H1 (cell line): Measurements from ENCODE around the gene EPHA7. TPM values are rescaled to one million over a fixed set of nuclear protein-coding genes. Genes with fewer than 3 reads are reported as not detected.

Experiments
- CTCF ChIA-PET: fragments of 300-600 bp; sonication (Branson Sonifier 250); formaldehyde crosslinking; loops from one replicate; lab custom pipeline; 2021; ENCODE audit not compliant: partially characterized antibody; lab: Charles Lee
- POLR2A ChIA-PET: fragments of 300-600 bp; sonication (Branson Sonifier 250); formaldehyde crosslinking; loops from one replicate; lab custom pipeline; 2021; ENCODE audit warnings: inconsistent platforms; ENCODE audit not compliant: partially characterized antibody; lab: Charles Lee
- DNase-seq, 2 experiments: peaks; one replicate each; pipeline versions ENCODE4 v3.0.0 to v3.0.0-alpha.2; 2010 to 2022; ENCODE audit warnings: low spot score in 2 of 2, low read depth in 1 of 2, mixed read lengths in 1 of 2
- FAIRE-seq: peaks from 2 replicates; lab custom pipeline; 2011; peaks lifted over from hg19 to GRCh38; lab: Jason Lieb, UNC
- H2AFZ ChIP-seq: 2 replicates; pipeline ENCODE4 v1.8.1; 2012; ENCODE audit warnings: low read length, inconsistent platforms
- H2AK5ac ChIP-seq: 2 replicates; pipeline ENCODE4 v1.6.1; 2013; ENCODE audit warnings: low read depth, low read length
- H2BK120ac ChIP-seq: replicated peaks from 2 replicates; pipeline ENCODE3; 2013; ENCODE audit warnings: low read depth, low read length, inconsistent platforms
- H2BK12ac ChIP-seq: 2 replicates; pipeline ENCODE4 v1.6.1; 2013; ENCODE audit warnings: low read depth, low read length
- H2BK15ac ChIP-seq: 2 replicates; pipeline ENCODE4 v1.6.1; 2013; ENCODE audit warnings: low read length
- H2BK20ac ChIP-seq: 2 replicates; pipeline ENCODE4 v1.6.1; 2013; ENCODE audit warnings: low read length
- H2BK5ac ChIP-seq: 2 replicates; pipeline ENCODE4 v1.6.1; 2013; ENCODE audit warnings: low read depth, low read length
- H3K14ac ChIP-seq: 2 replicates; pipeline ENCODE4 v1.6.1; 2013; ENCODE audit warnings: inconsistent platforms; ENCODE audit not compliant: insufficient read length
- H3K18ac ChIP-seq: 2 replicates; pipeline ENCODE4 v1.6.1; 2013; ENCODE audit warnings: low read length; ENCODE audit errors: extremely low read depth
- H3K23ac ChIP-seq: 2 replicates; pipeline ENCODE4 v1.6.1; 2013; ENCODE audit warnings: inconsistent platforms; ENCODE audit not compliant: insufficient read length
- H3K23me2 ChIP-seq: 2 replicates; pipeline ENCODE4 v1.6.1; 2013; ENCODE audit warnings: low read depth, low read length
- H3K27ac ChIP-seq: 2 replicates; pipeline ENCODE4 v1.6.1; 2011; ENCODE audit warnings: low read depth, low read length, inconsistent platforms
- H3K27me3 ChIP-seq, 4 experiments: replicated peaks in 1 of 4; 1 replicate in 1 of 4; 2 replicates in 3 of 4; pipeline versions ENCODE4 v1.6.1 to v1.8.1; 2011 to 2013; ENCODE audit warnings: low read length in 3 of 4, mild to moderate bottlenecking in 3 of 4, inconsistent platforms in 2 of 4, mixed read lengths in 2 of 4, moderate library complexity in 1 of 4; ENCODE audit not compliant: control insufficient read depth in 3 of 4, insufficient read depth in 3 of 4; ENCODE audit errors: extremely low read depth in 1 of 4
- H3K36me3 ChIP-seq, 4 experiments: 2 replicates each; pipeline versions ENCODE4 v1.6.1 to v1.8.1; 2011 to 2013; ENCODE audit warnings: mild to moderate bottlenecking in 4 of 4, low read length in 3 of 4, moderate library complexity in 2 of 4, control low read depth in 1 of 4, inconsistent platforms in 1 of 4; ENCODE audit not compliant: insufficient read depth in 4 of 4, control insufficient read depth in 2 of 4
- H3K4ac ChIP-seq: replicated peaks from 2 replicates; pipeline ENCODE3; 2013; ENCODE audit warnings: low read length, low read depth, mixed read lengths, inconsistent platforms; ENCODE audit not compliant: insufficient read length
- H3K4me1 ChIP-seq, 4 experiments: replicated peaks in 1 of 4; 1 replicate in 1 of 4; 2 replicates in 3 of 4; pipeline versions ENCODE4 v1.6.1 to v1.8.1; 2011 to 2013; ENCODE audit warnings: low read length in 3 of 4, inconsistent platforms in 2 of 4, mixed read lengths in 1 of 4; ENCODE audit not compliant: insufficient read depth in 4 of 4, control insufficient read depth in 3 of 4
- H3K4me2 ChIP-seq, 2 experiments: 2 replicates each; pipeline versions ENCODE4 v1.6.1 to v1.8.1; 2011 to 2013; ENCODE audit warnings: low read depth in 2 of 2, low read length in 2 of 2, control low read depth in 1 of 2, inconsistent platforms in 1 of 2, mild to moderate bottlenecking in 1 of 2; ENCODE audit not compliant: insufficient read depth in 1 of 2
- H3K4me3 ChIP-seq, 4 experiments: fragments of 200-600, 300-600 bp in 1 of 4; sonication (generic), shearing (Covaris generic), sonication (Bioruptor Twin) in 1 of 4; 2 replicates each; pipeline versions ENCODE4 v1.5.1 to v1.8.1; 2011 to 2016; ENCODE audit warnings: low read length in 4 of 4, low read depth in 3 of 4, control low read depth in 2 of 4, inconsistent platforms in 2 of 4, mild to moderate bottlenecking in 2 of 4, mixed read lengths in 1 of 4, moderate library complexity in 1 of 4; ENCODE audit not compliant: insufficient read depth in 2 of 4; ENCODE audit errors: extremely low read depth in 1 of 4
- H3K56ac ChIP-seq: replicated peaks from 2 replicates; pipeline ENCODE3; 2013; ENCODE audit warnings: low read depth, mild to moderate bottlenecking, mixed read lengths, low read length, inconsistent platforms; ENCODE audit not compliant: insufficient read length
- H3K79me1 ChIP-seq: 2 replicates; pipeline ENCODE4 v1.6.1; 2013; ENCODE audit warnings: low read depth, low read length, control low read depth
- H3K79me2 ChIP-seq, 2 experiments: 2 replicates each; pipeline versions ENCODE4 v1.6.1 to v1.8.1; 2012 to 2013; ENCODE audit warnings: low read length in 2 of 2, mild to moderate bottlenecking in 2 of 2, inconsistent platforms in 1 of 2; ENCODE audit not compliant: insufficient read depth in 2 of 2, control insufficient read depth in 1 of 2
- H3K9ac ChIP-seq, 4 experiments: replicated peaks in 1 of 4; 1 replicate in 1 of 4; 2 replicates in 3 of 4; pipeline versions ENCODE4 v1.6.1 to v1.8.1; 2011 to 2013; ENCODE audit warnings: low read depth in 3 of 4, low read length in 3 of 4, control low read depth in 2 of 4, mild to moderate bottlenecking in 2 of 4, moderate library complexity in 2 of 4, inconsistent platforms in 1 of 4; ENCODE audit errors: extremely low read depth in 1 of 4
- H3K9me3 ChIP-seq, 2 experiments: 2 replicates each; pipeline versions ENCODE4 v1.6.1 to v1.8.1; 2012 to 2013; ENCODE audit warnings: mild to moderate bottlenecking in 2 of 2, moderate library complexity in 2 of 2, control low read depth in 1 of 2, inconsistent platforms in 1 of 2, low read depth in 1 of 2, low read length in 1 of 2, mixed read lengths in 1 of 2; ENCODE audit not compliant: insufficient read depth in 2 of 2
- H4K20me1 ChIP-seq, 2 experiments: replicated peaks in 1 of 2; 2 replicates each; pipeline versions ENCODE3 to v1.8.1; 2011 to 2013; ENCODE audit warnings: inconsistent platforms in 2 of 2, low read length in 2 of 2, mild to moderate bottlenecking in 1 of 2; ENCODE audit not compliant: insufficient read depth in 2 of 2, control insufficient read depth in 1 of 2
- H4K5ac ChIP-seq: 2 replicates; pipeline ENCODE4 v1.6.1; 2013; ENCODE audit warnings: low read length, low read depth, mixed read lengths, inconsistent platforms; ENCODE audit not compliant: insufficient read length
- H4K8ac ChIP-seq: 2 replicates; pipeline ENCODE4 v1.8.0; 2013; ENCODE audit warnings: mild to moderate bottlenecking, moderate library complexity, low read length, inconsistent platforms; ENCODE audit not compliant: insufficient read depth; ENCODE audit errors: extremely low read depth
- H4K91ac ChIP-seq: replicated peaks from 2 replicates; pipeline ENCODE3; 2013; ENCODE audit warnings: low read length, mixed read lengths, inconsistent platforms; ENCODE audit not compliant: insufficient read length
- BCL11A ChIP-seq, 2 experiments: IDR thresholded peaks; one replicate each; pipeline ENCODE4 v1.6.1; 2011; ENCODE audit warnings: low read depth in 2 of 2, low read length in 2 of 2, mild to moderate bottlenecking in 2 of 2
- CHD1 ChIP-seq: IDR thresholded peaks from 2 replicates; pipeline ENCODE4 v1.6.1; 2012; ENCODE audit warnings: low read depth, low read length, improper control_type of control experiment
- EP300 ChIP-seq, 2 experiments: IDR thresholded peaks; 1 replicate in 1 of 2; 2 replicates in 1 of 2; pipeline ENCODE4 v1.6.1; 2011 to 2012; ENCODE audit warnings: low read depth in 2 of 2, low read length in 2 of 2, mild to moderate bottlenecking in 2 of 2, borderline replicate concordance in 1 of 2, inconsistent platforms in 1 of 2, moderate library complexity in 1 of 2
- GTF2F1 ChIP-seq: IDR thresholded peaks from 2 replicates; pipeline ENCODE4 v1.6.1; 2012; ENCODE audit warnings: low read depth, low read length, improper control_type of control experiment, borderline replicate concordance
- RNF2 ChIP-seq: fragments of 200-900, 300-1000 bp; sonication (generic); IDR thresholded peaks from 2 replicates; pipeline ENCODE4 v1.7.1; 2016; ENCODE audit warnings: borderline replicate concordance, low read depth, mild to moderate bottlenecking, antibody characterized with exemption, low read length; ENCODE audit not compliant: poor library complexity, severe bottlenecking; ENCODE audit errors: missing control alignments
- SIN3A ChIP-seq, 2 experiments: IDR thresholded peaks in 1 of 2; conservative IDR thresholded peaks in 1 of 2; 2 replicates each; pipeline ENCODE4 v1.6.1; 2011 to 2012; ENCODE audit warnings: low read length in 2 of 2, improper control_type of control experiment in 1 of 2, low read depth in 1 of 2, mild to moderate bottlenecking in 1 of 2
- SP2 ChIP-seq: IDR thresholded peaks from 2 replicates; pipeline ENCODE4 v1.6.1; 2012; ENCODE audit warnings: mild to moderate bottlenecking, low read length, inconsistent platforms
- TBP ChIP-seq: IDR thresholded peaks from 2 replicates; pipeline ENCODE4 v1.6.1; 2011; ENCODE audit warnings: low read depth, low read length, improper control_type of control experiment
- WGBS, 2 experiments: shearing (Covaris generic) in 1 of 2; methylation state at CpG; one replicate each; pipeline versions ENCODE4 v1.1.6 to v1.1.7; 2013 to 2015; ENCODE audit warnings: low lambda C conversion rate in 2 of 2, mixed read lengths in 2 of 2, inconsistent platforms in 1 of 2, low coverage in 1 of 2, missing lambda C conversion rate in 1 of 2; ENCODE audit not compliant: insufficient replicate concordance in 2 of 2, insufficient coverage in 1 of 2, insufficient read length in 1 of 2; ENCODE audit errors: extremely low coverage in 1 of 2, missing lambda C conversion rate in 1 of 2; 5-methylcytosine and 5-hydroxymethylcytosine counted together
- polyA plus RNA-seq, 7 experiments: library from polyadenylated mRNA; depleted of rRNA in 3 of 7; stranded (reverse) in 5 of 7; unstranded in 2 of 7; fragments of >200 nt in 5 of 7; fragments of 200-250 nt in 2 of 7; gene quantifications; 1 replicate in 5 of 7; 2 replicates in 1 of 7; 4 replicates in 1 of 7; pipeline versions ENCODE4 v1.2.1 to v1.2.3, GENCODE V29; 2011 to 2013; ENCODE audit warnings: missing spikeins in 2 of 7, mixed read lengths in 2 of 7
- total RNA-seq: library from RNA; stranded (reverse); fragmentation: NEBNext Ultra II Directional; extraction: Animal tissue kit (Norgen Biotek cat#: 25700); gene quantifications from 2 replicates; pipeline ENCODE4 v1.2.1, GENCODE V29; 2021
- TF ChIP-seq, protein P1 (sequence below), 3 experiments: IDR thresholded peaks; 1 replicate in 2 of 3; 2 replicates in 1 of 3; pipeline versions ENCODE4 v1.5.1 to v1.6.1; 2011; ENCODE audit warnings: low read length in 3 of 3, mild to moderate bottlenecking in 3 of 3, inconsistent platforms in 2 of 3, low read depth in 1 of 3, moderate library complexity in 1 of 3; ENCODE audit not compliant: insufficient read depth in 1 of 3; ENCODE audit errors: control extremely low read depth in 1 of 3

Gene EPHA7
- total and polyA plus RNA-seq, 2 of the 8 experiments (the other 6 are each of a cell fraction or from before 2014, with no cell fraction given), result 1.3 to 6.8 TPM

DNA sequence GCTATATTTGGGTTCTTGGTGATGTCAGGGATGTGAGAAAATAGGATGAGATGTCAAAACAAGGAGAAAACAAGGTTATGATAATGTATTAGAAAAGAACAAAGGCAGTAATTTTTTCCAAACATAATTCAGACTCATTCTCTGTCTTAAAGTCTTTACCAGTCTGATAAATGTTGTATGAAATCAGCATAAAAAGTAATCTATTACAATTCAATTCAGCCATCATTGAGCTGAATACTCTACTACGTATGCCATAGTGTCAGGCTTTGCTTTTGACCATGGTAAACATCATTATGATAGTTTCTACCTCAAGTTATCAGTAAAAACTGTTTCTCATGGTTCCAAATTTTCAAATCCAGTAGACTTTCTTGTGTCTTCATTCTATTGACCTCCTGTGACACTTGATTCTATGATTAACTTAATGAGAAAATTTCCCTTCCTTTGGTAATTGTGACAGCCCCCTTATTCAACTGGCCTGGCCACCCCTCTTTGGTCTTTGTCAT is 75.0 kb downstream of the EPHA7 start:
- H2BK20ac ChIP-seq, result no peak overlapping the region
- ChIA-PET CTCF (interaction anchor here (2.3 kb wide), 1 partner anchor 79 kb away, joined by 7 read pairs; no protein-coding TSS in a partner anchor), POLR2A (no interaction called here)
- H3K9me3 ChIP-seq, result no peaks in the 10 kb centered on the region
- no peaks in the 10 kb centered on the region for H3K4me1 ChIP-seq
- H3K23me2 ChIP-seq, result no peaks in the 10 kb centered on the region
- no peak overlapping the region for H3K4me3 ChIP-seq
- no peak overlapping the region for H3K4me2 ChIP-seq
- H2AK5ac ChIP-seq, result no peak overlapping the region
- no peaks in the 10 kb centered on the region for H3K79me1 ChIP-seq
- no peak overlapping the region for H2BK120ac ChIP-seq
- H3K56ac ChIP-seq, result no peak overlapping the region
- no peaks in the 10 kb centered on the region for H4K20me1 ChIP-seq
- H3K9ac ChIP-seq, result no peak overlapping the region
- H3K79me2 ChIP-seq, result no peaks in the 10 kb centered on the region
- no peaks in the 10 kb centered on the region for H3K36me3 ChIP-seq
- H3K14ac ChIP-seq, result no peak overlapping the region
- H2BK15ac ChIP-seq, result no peak overlapping the region
- H3K27me3 ChIP-seq, result no peaks in the 10 kb centered on the region
- H3K23ac ChIP-seq, result no peak overlapping the region
- no peak overlapping the region for H2AFZ ChIP-seq
- no peak overlapping the region for H2BK12ac ChIP-seq
- no peak overlapping the region for H3K4ac ChIP-seq
- H4K5ac ChIP-seq, result no peak overlapping the region
- DNase-seq, result no peak
- no peak for FAIRE-seq
- 95% methylated on average over 1 of the region's 1 CpG; no CpG with 5 or more reads in 1 of the 2 experiments for WGBS, 2 experiments
- H4K8ac ChIP-seq, result no peak overlapping the region
- H3K18ac ChIP-seq, result no peak overlapping the region
- no peak overlapping the region for H3K27ac ChIP-seq
- no peak overlapping the region for H2BK5ac ChIP-seq
- H4K91ac ChIP-seq, result no peak overlapping the region
- TF ChIP-seq TBP (no peak), SP2 (no peak), RNF2 (no peak), BCL11A (IDR thresholded peaks at IDR 0.05; ENCODE audit: low read depth in 2 of 2, low read length in 2 of 2) (no peak), SIN3A (conservative IDR thresholded peaks at IDR 0.05 in 1 of 2, IDR thresholded peaks at IDR 0.05 in 1 of 2; ENCODE audit: low read depth in 1 of 2, low read length in 2 of 2) (no peak), EP300 (IDR thresholded peaks at IDR 0.05; ENCODE audit: borderline replicate concordance in 1 of 2, low read depth in 2 of 2, low read length in 2 of 2) (no peak), GTF2F1 (no peak), CHD1 (no peak)
- TF ChIP-seq, protein P1, sequence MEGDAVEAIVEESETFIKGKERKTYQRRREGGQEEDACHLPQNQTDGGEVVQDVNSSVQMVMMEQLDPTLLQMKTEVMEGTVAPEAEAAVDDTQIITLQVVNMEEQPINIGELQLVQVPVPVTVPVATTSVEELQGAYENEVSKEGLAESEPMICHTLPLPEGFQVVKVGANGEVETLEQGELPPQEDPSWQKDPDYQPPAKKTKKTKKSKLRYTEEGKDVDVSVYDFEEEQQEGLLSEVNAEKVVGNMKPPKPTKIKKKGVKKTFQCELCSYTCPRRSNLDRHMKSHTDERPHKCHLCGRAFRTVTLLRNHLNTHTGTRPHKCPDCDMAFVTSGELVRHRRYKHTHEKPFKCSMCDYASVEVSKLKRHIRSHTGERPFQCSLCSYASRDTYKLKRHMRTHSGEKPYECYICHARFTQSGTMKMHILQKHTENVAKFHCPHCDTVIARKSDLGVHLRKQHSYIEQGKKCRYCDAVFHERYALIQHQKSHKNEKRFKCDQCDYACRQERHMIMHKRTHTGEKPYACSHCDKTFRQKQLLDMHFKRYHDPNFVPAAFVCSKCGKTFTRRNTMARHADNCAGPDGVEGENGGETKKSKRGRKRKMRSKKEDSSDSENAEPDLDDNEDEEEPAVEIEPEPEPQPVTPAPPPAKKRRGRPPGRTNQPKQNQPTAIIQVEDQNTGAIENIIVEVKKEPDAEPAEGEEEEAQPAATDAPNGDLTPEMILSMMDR (IDR thresholded peaks at IDR 0.05; ENCODE audit: control extremely low read depth in 1 of 3, insufficient read depth in 1 of 3, low read depth in 1 of 3, low read length in 3 of 3), result no peak
